K562 (cell line): ENCODE data around the gene TARBP1. TPM values are rescaled to one million over a fixed set of nuclear protein-coding genes. Genes with fewer than 3 reads are reported as not detected.
A peak's percentile ranks its signal among the peaks of the same experiment; 100 is the strongest.

Experiments
- GATA2 ChIP-seq: sonication (generic); formaldehyde crosslinking; IDR thresholded peaks from 2 replicates; pipeline ENCODE4 v1.4.0; 2020; ENCODE audit warnings: mild to moderate bottlenecking, missing genetic modification reagents
- JUN ChIP-seq, 2 experiments: sonication (generic) in 1 of 2; formaldehyde crosslinking in 1 of 2; IDR thresholded peaks; 2 replicates each; pipeline versions ENCODE4 v1.6.1 to v1.8.0; 2012 to 2022; ENCODE audit warnings: borderline replicate concordance in 2 of 2, mild to moderate bottlenecking in 2 of 2, improper control_type of control experiment in 1 of 2, low read depth in 1 of 2, low read length in 1 of 2, missing genetic modification reagents in 1 of 2
- PHTF2 ChIP-seq: fragments of 250-450 bp; sonication (Bioruptor Pico); IDR thresholded peaks from 2 replicates; pipeline ENCODE4 v1.5.0; 2021; ENCODE audit warnings: mild to moderate bottlenecking
- RUNX1 ChIP-seq: sonication (generic); IDR thresholded peaks from 2 replicates; pipeline ENCODE4 v1.6.1; 2016; ENCODE audit warnings: antibody characterized with exemption, low read depth
- SIX5 ChIP-seq, 2 experiments: IDR thresholded peaks; 2 replicates each; pipeline ENCODE4 v1.6.1; 2011; ENCODE audit warnings: low read length in 2 of 2, borderline replicate concordance in 1 of 2, low read depth in 1 of 2, mild to moderate bottlenecking in 1 of 2, moderate library complexity in 1 of 2; ENCODE audit not compliant: insufficient read depth in 1 of 2
- ZBTB8A ChIP-seq: fragments of 450-650 bp; IDR thresholded peaks from 2 replicates; pipeline ENCODE4 v1.6.1; 2018; ENCODE audit warnings: mild to moderate bottlenecking, moderate library complexity; ENCODE audit not compliant: partially characterized antibody
- polyA plus RNA-seq, 8 experiments: library from polyadenylated mRNA; depleted of rRNA in 4 of 8; stranded (reverse) in 5 of 8; unstranded in 3 of 8; fragments of >200 nt; fragmentation: Nextera tagmentation in 2 of 8; fragmentation: Illumina TruSeq in 1 of 8; extraction: Ambion mirVana in 2 of 8; extraction: Trizol in 1 of 8; gene quantifications; 2 replicates each; pipeline versions ENCODE4 v1.2.1 to v1.2.3, GENCODE V29; 2011 to 2014; ENCODE audit warnings: inconsistent platforms in 1 of 8, missing spikeins in 1 of 8
- total RNA-seq, 7 experiments: library from RNA; depleted of rRNA in 6 of 7; stranded (reverse); fragments of >200 nt in 6 of 7; fragmentation: Illumina TruSeq in 2 of 7; extraction: Trizol in 2 of 7; gene quantifications; 2 replicates each; pipeline versions ENCODE4 v1.2.1 to v1.2.3, GENCODE V29; 2011 to 2021; ENCODE audit warnings: low replicate concordance in 1 of 7
- TF ChIP-seq, protein P1 (sequence below): fragments of 450-650 bp; IDR thresholded peaks from 2 replicates; pipeline ENCODE4 v1.6.1; 2016; ENCODE audit warnings: mild to moderate bottlenecking, moderate library complexity
- TF ChIP-seq, protein P2 (sequence below): fragments of 200-800 bp; sonication (Bioruptor generic); IDR thresholded peaks from 2 replicates; pipeline ENCODE4 v1.6.1; 2016; ENCODE audit warnings: missing genetic modification characterization, missing compliant biosample characterization

TARBP1 gene
- total and polyA plus RNA-seq, 9 of the 15 experiments (the other 6 are each of a cell fraction or from before 2014, with no cell fraction given): 8.8 to 48.0 (median 22.9) TPM

GRCh38 chr1:234373064-234373958 lies 105.7 kb downstream of the TARBP1 start, which contains the start of gene COA6 (continued):
- TF ChIP-seq, protein P1, sequence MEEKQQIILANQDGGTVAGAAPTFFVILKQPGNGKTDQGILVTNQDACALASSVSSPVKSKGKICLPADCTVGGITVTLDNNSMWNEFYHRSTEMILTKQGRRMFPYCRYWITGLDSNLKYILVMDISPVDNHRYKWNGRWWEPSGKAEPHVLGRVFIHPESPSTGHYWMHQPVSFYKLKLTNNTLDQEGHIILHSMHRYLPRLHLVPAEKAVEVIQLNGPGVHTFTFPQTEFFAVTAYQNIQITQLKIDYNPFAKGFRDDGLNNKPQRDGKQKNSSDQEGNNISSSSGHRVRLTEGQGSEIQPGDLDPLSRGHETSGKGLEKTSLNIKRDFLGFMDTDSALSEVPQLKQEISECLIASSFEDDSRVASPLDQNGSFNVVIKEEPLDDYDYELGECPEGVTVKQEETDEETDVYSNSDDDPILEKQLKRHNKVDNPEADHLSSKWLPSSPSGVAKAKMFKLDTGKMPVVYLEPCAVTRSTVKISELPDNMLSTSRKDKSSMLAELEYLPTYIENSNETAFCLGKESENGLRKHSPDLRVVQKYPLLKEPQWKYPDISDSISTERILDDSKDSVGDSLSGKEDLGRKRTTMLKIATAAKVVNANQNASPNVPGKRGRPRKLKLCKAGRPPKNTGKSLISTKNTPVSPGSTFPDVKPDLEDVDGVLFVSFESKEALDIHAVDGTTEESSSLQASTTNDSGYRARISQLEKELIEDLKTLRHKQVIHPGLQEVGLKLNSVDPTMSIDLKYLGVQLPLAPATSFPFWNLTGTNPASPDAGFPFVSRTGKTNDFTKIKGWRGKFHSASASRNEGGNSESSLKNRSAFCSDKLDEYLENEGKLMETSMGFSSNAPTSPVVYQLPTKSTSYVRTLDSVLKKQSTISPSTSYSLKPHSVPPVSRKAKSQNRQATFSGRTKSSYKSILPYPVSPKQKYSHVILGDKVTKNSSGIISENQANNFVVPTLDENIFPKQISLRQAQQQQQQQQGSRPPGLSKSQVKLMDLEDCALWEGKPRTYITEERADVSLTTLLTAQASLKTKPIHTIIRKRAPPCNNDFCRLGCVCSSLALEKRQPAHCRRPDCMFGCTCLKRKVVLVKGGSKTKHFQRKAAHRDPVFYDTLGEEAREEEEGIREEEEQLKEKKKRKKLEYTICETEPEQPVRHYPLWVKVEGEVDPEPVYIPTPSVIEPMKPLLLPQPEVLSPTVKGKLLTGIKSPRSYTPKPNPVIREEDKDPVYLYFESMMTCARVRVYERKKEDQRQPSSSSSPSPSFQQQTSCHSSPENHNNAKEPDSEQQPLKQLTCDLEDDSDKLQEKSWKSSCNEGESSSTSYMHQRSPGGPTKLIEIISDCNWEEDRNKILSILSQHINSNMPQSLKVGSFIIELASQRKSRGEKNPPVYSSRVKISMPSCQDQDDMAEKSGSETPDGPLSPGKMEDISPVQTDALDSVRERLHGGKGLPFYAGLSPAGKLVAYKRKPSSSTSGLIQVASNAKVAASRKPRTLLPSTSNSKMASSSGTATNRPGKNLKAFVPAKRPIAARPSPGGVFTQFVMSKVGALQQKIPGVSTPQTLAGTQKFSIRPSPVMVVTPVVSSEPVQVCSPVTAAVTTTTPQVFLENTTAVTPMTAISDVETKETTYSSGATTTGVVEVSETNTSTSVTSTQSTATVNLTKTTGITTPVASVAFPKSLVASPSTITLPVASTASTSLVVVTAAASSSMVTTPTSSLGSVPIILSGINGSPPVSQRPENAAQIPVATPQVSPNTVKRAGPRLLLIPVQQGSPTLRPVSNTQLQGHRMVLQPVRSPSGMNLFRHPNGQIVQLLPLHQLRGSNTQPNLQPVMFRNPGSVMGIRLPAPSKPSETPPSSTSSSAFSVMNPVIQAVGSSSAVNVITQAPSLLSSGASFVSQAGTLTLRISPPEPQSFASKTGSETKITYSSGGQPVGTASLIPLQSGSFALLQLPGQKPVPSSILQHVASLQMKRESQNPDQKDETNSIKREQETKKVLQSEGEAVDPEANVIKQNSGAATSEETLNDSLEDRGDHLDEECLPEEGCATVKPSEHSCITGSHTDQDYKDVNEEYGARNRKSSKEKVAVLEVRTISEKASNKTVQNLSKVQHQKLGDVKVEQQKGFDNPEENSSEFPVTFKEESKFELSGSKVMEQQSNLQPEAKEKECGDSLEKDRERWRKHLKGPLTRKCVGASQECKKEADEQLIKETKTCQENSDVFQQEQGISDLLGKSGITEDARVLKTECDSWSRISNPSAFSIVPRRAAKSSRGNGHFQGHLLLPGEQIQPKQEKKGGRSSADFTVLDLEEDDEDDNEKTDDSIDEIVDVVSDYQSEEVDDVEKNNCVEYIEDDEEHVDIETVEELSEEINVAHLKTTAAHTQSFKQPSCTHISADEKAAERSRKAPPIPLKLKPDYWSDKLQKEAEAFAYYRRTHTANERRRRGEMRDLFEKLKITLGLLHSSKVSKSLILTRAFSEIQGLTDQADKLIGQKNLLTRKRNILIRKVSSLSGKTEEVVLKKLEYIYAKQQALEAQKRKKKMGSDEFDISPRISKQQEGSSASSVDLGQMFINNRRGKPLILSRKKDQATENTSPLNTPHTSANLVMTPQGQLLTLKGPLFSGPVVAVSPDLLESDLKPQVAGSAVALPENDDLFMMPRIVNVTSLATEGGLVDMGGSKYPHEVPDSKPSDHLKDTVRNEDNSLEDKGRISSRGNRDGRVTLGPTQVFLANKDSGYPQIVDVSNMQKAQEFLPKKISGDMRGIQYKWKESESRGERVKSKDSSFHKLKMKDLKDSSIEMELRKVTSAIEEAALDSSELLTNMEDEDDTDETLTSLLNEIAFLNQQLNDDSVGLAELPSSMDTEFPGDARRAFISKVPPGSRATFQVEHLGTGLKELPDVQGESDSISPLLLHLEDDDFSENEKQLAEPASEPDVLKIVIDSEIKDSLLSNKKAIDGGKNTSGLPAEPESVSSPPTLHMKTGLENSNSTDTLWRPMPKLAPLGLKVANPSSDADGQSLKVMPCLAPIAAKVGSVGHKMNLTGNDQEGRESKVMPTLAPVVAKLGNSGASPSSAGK: peak; percentile 70
- TF ChIP-seq JUN (IDR thresholded peaks at IDR 0.05; ENCODE audit: borderline replicate concordance, low read depth, low read length) (no peak; the same call in 1 of the 2 replicates), JUN (CRISPR knock-in tag; IDR thresholded peaks at IDR 0.05; ENCODE audit: borderline replicate concordance) (no peak; the same call in 1 of the 2 replicates), RUNX1 (no peak), GATA2 (CRISPR knock-in tag) (no peak), PHTF2 (CRISPR knock-in tag) (no peak), SIX5 (IDR thresholded peaks at IDR 0.05; ENCODE audit: borderline replicate concordance in 1 of 2, insufficient read depth in 1 of 2, low read depth in 1 of 2, low read length in 2 of 2) (peak; percentile 13 to 19; a peak in 3 of 4 replicates), ZBTB8A (no peak)
- TF ChIP-seq, protein P2, sequence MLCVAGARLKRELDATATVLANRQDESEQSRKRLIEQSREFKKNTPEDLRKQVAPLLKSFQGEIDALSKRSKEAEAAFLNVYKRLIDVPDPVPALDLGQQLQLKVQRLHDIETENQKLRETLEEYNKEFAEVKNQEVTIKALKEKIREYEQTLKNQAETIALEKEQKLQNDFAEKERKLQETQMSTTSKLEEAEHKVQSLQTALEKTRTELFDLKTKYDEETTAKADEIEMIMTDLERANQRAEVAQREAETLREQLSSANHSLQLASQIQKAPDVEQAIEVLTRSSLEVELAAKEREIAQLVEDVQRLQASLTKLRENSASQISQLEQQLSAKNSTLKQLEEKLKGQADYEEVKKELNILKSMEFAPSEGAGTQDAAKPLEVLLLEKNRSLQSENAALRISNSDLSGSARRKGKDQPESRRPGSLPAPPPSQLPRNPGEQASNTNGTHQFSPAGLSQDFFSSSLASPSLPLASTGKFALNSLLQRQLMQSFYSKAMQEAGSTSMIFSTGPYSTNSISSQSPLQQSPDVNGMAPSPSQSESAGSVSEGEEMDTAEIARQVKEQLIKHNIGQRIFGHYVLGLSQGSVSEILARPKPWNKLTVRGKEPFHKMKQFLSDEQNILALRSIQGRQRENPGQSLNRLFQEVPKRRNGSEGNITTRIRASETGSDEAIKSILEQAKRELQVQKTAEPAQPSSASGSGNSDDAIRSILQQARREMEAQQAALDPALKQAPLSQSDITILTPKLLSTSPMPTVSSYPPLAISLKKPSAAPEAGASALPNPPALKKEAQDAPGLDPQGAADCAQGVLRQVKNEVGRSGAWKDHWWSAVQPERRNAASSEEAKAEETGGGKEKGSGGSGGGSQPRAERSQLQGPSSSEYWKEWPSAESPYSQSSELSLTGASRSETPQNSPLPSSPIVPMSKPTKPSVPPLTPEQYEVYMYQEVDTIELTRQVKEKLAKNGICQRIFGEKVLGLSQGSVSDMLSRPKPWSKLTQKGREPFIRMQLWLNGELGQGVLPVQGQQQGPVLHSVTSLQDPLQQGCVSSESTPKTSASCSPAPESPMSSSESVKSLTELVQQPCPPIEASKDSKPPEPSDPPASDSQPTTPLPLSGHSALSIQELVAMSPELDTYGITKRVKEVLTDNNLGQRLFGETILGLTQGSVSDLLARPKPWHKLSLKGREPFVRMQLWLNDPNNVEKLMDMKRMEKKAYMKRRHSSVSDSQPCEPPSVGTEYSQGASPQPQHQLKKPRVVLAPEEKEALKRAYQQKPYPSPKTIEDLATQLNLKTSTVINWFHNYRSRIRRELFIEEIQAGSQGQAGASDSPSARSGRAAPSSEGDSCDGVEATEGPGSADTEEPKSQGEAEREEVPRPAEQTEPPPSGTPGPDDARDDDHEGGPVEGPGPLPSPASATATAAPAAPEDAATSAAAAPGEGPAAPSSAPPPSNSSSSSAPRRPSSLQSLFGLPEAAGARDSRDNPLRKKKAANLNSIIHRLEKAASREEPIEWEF (CRISPR knock-in tag): peak; percentile 43; the same call in 1 of the 2 replicates
